GM19240 (cell line): ENCODE measurements around the gene METTL2A.
A peak's percentile ranks its signal among the peaks of the same experiment; 100 is the strongest.
"Not testable (repeated sequence)": the region's sequence is repeated elsewhere in the genome, so short reads cannot be mapped to it uniquely, and the experiment has no call there.

Experiments
- DNase-seq: peaks from one replicate; pipeline ENCODE4 v3.0.0; 2011; ENCODE audit warnings: low spot score; ENCODE audit not compliant: insufficient read length

The METTL2A gene, protein sequence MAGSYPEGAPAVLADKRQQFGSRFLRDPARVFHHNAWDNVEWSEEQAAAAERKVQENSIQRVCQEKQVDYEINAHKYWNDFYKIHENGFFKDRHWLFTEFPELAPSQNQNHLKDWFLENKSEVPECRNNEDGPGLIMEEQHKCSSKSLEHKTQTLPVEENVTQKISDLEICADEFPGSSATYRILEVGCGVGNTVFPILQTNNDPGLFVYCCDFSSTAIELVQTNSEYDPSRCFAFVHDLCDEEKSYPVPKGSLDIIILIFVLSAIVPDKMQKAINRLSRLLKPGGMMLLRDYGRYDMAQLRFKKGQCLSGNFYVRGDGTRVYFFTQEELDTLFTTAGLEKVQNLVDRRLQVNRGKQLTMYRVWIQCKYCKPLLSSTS

GRCh38 chr17:62423647-62424461 lies at the start of gene METTL2A:
Gene METTL2A (plus strand): TSS chr17:62423897. CDS start chr17:62423903, 6 bp downstream.
- DNase-seq: peak; percentile 45

GRCh38 chr17:62380253-62380652 lies 43.4 kb upstream of the METTL2A start, which contains the start of gene EFCAB3:
Gene EFCAB3 (plus strand): TSS chr17:62380553. CDS start chr17:62382980, 2,427 bp downstream.
- DNase-seq: no peak

DNA sequence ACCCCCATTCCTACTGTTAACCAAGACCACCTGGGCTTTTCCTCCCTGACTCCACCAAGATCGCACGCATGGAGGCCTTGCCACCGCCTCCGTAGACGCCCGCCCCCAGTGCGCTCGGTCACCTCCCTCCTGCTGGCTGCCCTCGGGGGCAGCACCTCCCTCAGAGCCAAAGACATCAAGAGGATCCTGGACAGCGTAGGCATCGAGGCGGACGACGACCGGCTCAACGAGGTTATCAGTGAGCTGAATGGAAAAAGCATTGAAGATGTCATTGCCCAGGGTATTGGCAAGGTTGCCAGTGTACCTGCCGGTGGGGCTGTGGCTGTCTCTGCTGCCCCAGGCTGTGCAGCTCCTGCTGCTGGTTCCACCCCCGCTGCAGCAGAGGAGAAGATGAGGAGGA lies 42.1 kb upstream of the METTL2A start:
- DNase-seq: no peak

GRCh38 chr17:62388856-62389255 lies 34.8 kb upstream of the METTL2A start:
- no peak for DNase-seq

- no peak for DNase-seq
Observed at GRCh38 chr17:62392908-62393307, 30.8 kb upstream of the METTL2A start.

DNA sequence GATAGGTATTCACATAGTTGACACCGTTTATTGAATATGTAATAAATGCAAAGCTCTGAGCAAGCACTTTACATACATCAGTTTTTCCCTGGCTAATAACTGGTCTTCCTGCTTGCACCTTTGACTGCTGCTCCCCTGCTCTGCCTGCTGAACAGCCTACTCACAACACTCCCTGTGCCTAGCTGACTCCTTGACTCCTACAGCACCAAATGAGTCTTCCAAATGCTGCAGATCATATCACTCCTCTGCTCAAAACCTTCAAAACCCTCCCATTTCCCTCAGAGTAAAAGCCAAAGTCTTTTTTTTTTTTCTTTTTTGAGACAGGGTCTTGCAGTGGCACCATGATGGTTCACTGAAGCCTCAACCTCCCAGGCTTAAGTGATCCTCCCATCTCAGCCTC lies 24.8 kb upstream of the METTL2A start:
- DNase-seq: no peak

GRCh38 chr17:62405451-62405850 lies 18.2 kb upstream of the METTL2A start:
- no peak for DNase-seq

DNA sequence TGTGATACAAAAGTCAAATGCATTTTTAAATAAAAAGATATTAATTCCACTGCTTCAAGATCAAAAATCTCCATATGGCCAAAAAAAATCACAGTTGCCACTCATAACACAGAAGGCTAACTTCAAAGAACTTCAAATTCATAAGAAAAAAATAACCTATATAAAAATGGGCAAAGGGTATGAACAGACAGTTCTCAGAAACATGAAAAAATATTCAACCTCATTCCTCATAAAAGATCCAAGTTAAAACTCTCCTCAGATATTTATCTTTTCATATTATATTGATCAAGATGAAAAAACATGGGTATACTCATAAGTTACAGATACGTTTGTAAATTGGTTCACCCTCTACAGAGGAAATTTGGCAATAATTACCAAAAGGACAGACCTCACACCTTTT lies 10.6 kb upstream of the METTL2A start:
- not testable (repeated sequence) for DNase-seq

DNA sequence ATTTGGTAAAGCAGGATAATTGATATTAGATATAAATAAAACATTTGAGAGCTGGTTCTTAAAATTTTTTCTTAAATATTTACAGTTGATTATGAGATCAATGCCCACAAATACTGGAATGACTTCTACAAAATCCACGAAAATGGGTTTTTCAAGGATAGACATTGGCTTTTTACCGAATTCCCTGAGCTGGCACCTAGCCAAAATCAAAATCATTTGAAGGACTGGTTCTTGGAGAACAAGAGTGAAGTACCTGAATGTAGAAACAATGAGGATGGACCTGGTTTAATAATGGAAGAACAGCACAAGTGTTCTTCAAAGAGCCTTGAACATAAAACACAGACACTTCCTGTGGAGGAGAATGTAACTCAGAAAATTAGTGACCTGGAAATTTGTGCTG lies 2.5 kb downstream of the METTL2A start:
- DNase-seq: not testable (repeated sequence)

DNA sequence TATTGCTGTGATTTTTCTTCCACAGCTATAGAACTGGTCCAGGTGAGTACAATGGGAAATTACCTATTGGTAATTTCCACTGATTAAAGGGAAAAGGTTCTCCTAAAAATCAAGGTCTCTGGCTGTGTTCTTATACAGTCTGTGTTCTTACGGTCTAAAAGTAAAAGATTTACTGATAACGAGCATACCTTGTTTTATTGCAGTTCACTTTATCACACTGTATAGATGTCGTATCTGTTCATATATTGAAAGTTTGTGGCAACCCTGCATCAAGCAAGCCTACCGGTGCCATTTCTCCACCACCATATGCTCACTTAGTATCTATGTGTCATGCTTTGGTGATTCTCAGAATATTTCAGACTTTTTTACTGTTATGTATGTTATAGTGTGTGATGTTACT lies 11.6 kb downstream of the METTL2A start:
- not testable (repeated sequence) for DNase-seq

DNA sequence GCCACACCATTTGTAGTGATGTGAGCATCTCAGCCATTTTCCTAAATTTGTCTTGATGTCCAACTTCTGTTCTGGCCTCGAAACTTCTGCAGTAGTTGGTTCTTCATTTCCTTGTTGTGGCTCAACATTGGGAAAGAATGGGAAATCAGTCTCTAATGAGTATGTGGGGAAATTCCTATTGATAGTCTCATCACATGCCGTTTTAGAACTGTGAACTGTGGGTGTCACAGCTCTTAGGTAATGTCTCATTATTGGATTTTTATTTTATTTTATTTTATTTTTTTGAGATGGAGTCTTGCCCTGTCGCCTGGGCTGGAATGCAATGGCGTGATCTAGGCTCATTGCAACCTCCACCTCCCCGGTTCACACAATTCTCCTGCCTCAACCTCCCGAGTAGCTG lies 17.5 kb downstream of the METTL2A start:
- DNase-seq: not testable (repeated sequence)

DNA sequence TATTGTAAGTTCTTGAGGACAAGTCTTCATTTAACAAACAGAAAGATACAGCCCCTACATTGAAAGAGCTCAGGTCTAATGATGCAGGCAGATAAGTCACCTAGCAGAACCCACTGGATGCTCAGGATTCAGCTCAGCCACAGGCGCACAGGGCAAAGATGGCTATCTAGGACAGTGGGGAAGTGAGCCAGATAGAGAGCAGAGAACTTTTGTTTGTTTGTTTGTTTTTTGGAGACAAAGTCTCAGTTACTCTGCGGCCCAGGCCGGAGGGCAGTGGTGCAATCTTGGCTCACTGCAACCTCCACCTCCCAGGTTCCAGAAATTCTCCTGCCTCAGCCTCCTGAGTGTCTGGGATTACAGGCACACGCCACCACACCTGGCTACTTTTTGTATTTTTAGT lies 20.4 kb downstream of the METTL2A start:
- DNase-seq: no peak

GRCh38 chr17:62445791-62446190 lies 22.1 kb downstream of the METTL2A start:
- DNase-seq: not testable (repeated sequence)

DNA sequence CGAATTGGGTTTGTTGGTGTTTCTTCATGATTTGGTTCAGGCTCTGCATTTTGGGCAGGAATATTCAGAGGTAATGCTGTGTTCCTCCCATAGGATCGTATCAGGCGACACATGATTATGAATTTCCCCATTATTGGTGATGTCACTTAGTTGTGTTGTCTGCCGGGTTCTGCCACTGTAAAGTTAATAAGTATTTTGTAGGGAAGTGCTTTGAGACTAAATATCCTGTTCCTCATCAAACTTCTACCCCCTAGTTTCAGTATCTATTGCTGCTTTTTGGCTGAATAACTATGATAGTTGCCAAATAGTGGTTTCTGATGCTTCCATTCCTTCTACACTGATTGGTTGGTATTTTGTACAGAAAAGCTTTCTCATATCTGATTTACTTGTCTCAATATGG lies 28.5 kb downstream of the METTL2A start:
- not testable (repeated sequence) for DNase-seq

- DNase-seq: not testable (repeated sequence)
Observed at GRCh38 chr17:62453041-62453440, 29.3 kb downstream of the METTL2A start.

- DNase-seq: not testable (repeated sequence)
Observed at GRCh38 chr17:62453656-62454055, 30.0 kb downstream of the METTL2A start.

- not testable (repeated sequence) for DNase-seq
Observed at GRCh38 chr17:62454111-62454510, 30.4 kb downstream of the METTL2A start.

DNA sequence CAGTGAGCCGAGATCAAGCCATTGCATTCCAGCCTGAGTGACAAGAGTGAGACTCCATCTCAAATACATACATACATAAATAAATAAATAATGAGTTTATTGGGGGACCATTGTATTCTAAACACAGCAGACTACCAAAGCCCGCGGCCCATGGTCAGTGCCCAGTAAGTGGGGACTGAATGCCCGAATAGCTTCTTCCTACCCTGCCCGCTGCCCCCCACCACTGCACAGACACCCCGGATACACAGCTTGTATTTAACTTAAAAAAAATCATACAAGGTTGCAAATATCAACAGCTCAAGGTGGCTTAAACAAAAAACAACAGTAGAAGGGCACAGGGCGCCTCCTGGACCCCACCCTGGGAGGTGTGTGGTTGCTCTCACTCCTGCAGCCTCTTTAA lies 32.3 kb downstream of the METTL2A start:
- no peak for DNase-seq

- not testable (repeated sequence) for DNase-seq
Observed at GRCh38 chr17:62458483-62458882, 34.8 kb downstream of the METTL2A start.

- not testable (repeated sequence) for DNase-seq
Observed at GRCh38 chr17:62464422-62464821, 40.7 kb downstream of the METTL2A start.

GRCh38 chr17:62465271-62465670 lies 41.6 kb downstream of the METTL2A start:
- DNase-seq: not testable (repeated sequence)

- DNase-seq: not testable (repeated sequence)
Observed at GRCh38 chr17:62470666-62471379, 47.1 kb downstream of the METTL2A start.
